HEK293 (cell line): ENCODE results near the gene RRP8.

Source experiments
- CTCF ChIA-PET: fragments of 350-600 bp; formaldehyde crosslinking; extraction: SDS; loops from one replicate; lab custom pipeline; 2021; ENCODE audit warnings: antibody characterized with exemption; lab: Yijun Ruan, JAX
- POLR2A ChIA-PET: fragments of 300-600 bp; formaldehyde crosslinking; extraction: SDS; loops from one replicate; lab custom pipeline; 2020; ENCODE audit warnings: antibody characterized with exemption, inconsistent platforms; lab: Yijun Ruan, JAX
- H3K27ac ChIP-seq: fragments of 200-500 bp; sonication (Bioruptor generic); 2 replicates; pipeline ENCODE4 v1.5.1; 2014; ENCODE audit warnings: low read depth, low read length, control low read depth, inconsistent platforms; ENCODE audit errors: extremely low read depth
- H3K36me3 ChIP-seq, 2 experiments: fragments of 200-500 bp in 1 of 2; sonication (Bioruptor generic) in 1 of 2; 1 replicate in 1 of 2; 2 replicates in 1 of 2; pipeline ENCODE4 v1.5.1; 2014 to 2017; ENCODE audit warnings: inconsistent platforms in 2 of 2, low read length in 2 of 2; ENCODE audit not compliant: control insufficient read depth in 2 of 2, insufficient read depth in 1 of 2
- H3K4me1 ChIP-seq: fragments of 200-500 bp; sonication (Bioruptor generic); 2 replicates; pipeline ENCODE4 v1.5.1; 2014; ENCODE audit warnings: mild to moderate bottlenecking, low read length, inconsistent platforms; ENCODE audit not compliant: control insufficient read depth, insufficient read depth
- H3K4me3 ChIP-seq: 2 replicates; pipeline ENCODE4 v1.5.1; 2011; ENCODE audit warnings: low read depth, mild to moderate bottlenecking, control low read depth, low read length, moderate library complexity
- H3K9me3 ChIP-seq: fragments of 200-500 bp; sonication (Bioruptor generic); 2 replicates; pipeline ENCODE4 v1.5.1; 2014; ENCODE audit warnings: low read depth, low read length, inconsistent platforms; ENCODE audit not compliant: control insufficient read depth, insufficient read depth
- KLF1 ChIP-seq: fragments of 450-650 bp; formaldehyde crosslinking; IDR thresholded peaks from 2 replicates; pipeline ENCODE4 v1.5.1; 2016; ENCODE audit warnings: missing biosample characterization, missing genetic modification characterization
- KLF10 ChIP-seq: fragments of 450-650 bp; IDR thresholded peaks from 2 replicates; pipeline ENCODE4 v1.5.1; 2018; ENCODE audit warnings: missing biosample characterization, mild to moderate bottlenecking, missing genetic modification characterization
- KLF9 ChIP-seq: fragments of 450-650 bp; formaldehyde crosslinking; IDR thresholded peaks from 2 replicates; pipeline ENCODE4 v1.5.1; 2016; ENCODE audit warnings: missing biosample characterization, missing genetic modification characterization, low read depth
- MEIS1 ChIP-seq: sonication (generic); formaldehyde crosslinking; IDR thresholded peaks from 2 replicates; pipeline ENCODE4 v1.8.1; 2022; ENCODE audit warnings: missing genetic modification reagents, mild to moderate bottlenecking, borderline replicate concordance
- ZBTB10 ChIP-seq: fragments of 450-650 bp; formaldehyde crosslinking; IDR thresholded peaks from 2 replicates; pipeline ENCODE4 v1.5.1; 2016; ENCODE audit warnings: missing biosample characterization, missing genetic modification characterization
- ZBTB6 ChIP-seq: fragments of 450-650 bp; formaldehyde crosslinking; IDR thresholded peaks from 2 replicates; pipeline ENCODE4 v1.5.1; 2017; ENCODE audit warnings: missing biosample characterization, missing genetic modification characterization
- ZBTB7A ChIP-seq: fragments of 450-650 bp; formaldehyde crosslinking; IDR thresholded peaks from 2 replicates; pipeline ENCODE4 v1.5.1; 2016; ENCODE audit warnings: low read depth, missing biosample characterization, missing genetic modification characterization
- ZEB2 ChIP-seq: fragments of 450-650 bp; formaldehyde crosslinking; IDR thresholded peaks from 2 replicates; pipeline ENCODE4 v1.5.1; 2016; ENCODE audit warnings: missing biosample characterization, missing genetic modification characterization
- ZNF146 ChIP-seq: fragments of 450-650 bp; formaldehyde crosslinking; IDR thresholded peaks from 2 replicates; pipeline ENCODE4 v1.5.1; 2016; ENCODE audit warnings: missing biosample characterization, missing genetic modification characterization
- ZNF223 ChIP-seq: fragments of 450-650 bp; formaldehyde crosslinking; IDR thresholded peaks from 2 replicates; pipeline ENCODE4 v1.5.1; 2016; ENCODE audit warnings: missing biosample characterization, missing genetic modification characterization
- ZNF311 ChIP-seq: fragments of 450-650 bp; formaldehyde crosslinking; IDR thresholded peaks from 2 replicates; pipeline ENCODE4 v1.5.1; 2017; ENCODE audit warnings: missing biosample characterization, missing genetic modification characterization, borderline replicate concordance
- ZNF426 ChIP-seq: fragments of 450-650 bp; formaldehyde crosslinking; IDR thresholded peaks from 2 replicates; pipeline ENCODE4 v1.5.1; 2017; ENCODE audit warnings: missing biosample characterization, missing genetic modification characterization, mild to moderate bottlenecking, inconsistent platforms, moderate library complexity
- ZNF571 ChIP-seq: fragments of 450-650 bp; formaldehyde crosslinking; IDR thresholded peaks from 2 replicates; pipeline ENCODE4 v1.5.0; 2017; ENCODE audit warnings: missing biosample characterization, missing genetic modification characterization
- ZNF600 ChIP-seq: fragments of 450-650 bp; formaldehyde crosslinking; IDR thresholded peaks from 2 replicates; pipeline ENCODE4 v1.5.1; 2016; ENCODE audit warnings: missing biosample characterization, missing genetic modification characterization
- ZNF623 ChIP-seq: fragments of 450-650 bp; formaldehyde crosslinking; IDR thresholded peaks from 2 replicates; pipeline ENCODE4 v1.5.1; 2016; ENCODE audit warnings: missing biosample characterization, missing genetic modification characterization
- ZNF626 ChIP-seq: fragments of 450-650 bp; sonication (Bioruptor Pico); formaldehyde crosslinking; IDR thresholded peaks from 2 replicates; pipeline ENCODE4 v1.5.1; 2018; ENCODE audit warnings: missing biosample characterization, missing genetic modification characterization, inconsistent platforms
- ZNF768 ChIP-seq: fragments of 450-650 bp; formaldehyde crosslinking; IDR thresholded peaks from 2 replicates; pipeline ENCODE4 v1.5.1; 2018; ENCODE audit warnings: missing biosample characterization, mild to moderate bottlenecking, missing genetic modification characterization
- ZNF843 ChIP-seq: fragments of 450-650 bp; formaldehyde crosslinking; IDR thresholded peaks from 2 replicates; pipeline ENCODE4 v1.5.1; 2016; ENCODE audit warnings: missing biosample characterization, missing genetic modification characterization
- TF ChIP-seq, protein P1 (sequence below): fragments of 450-650 bp; formaldehyde crosslinking; IDR thresholded peaks from 2 replicates; pipeline ENCODE4 v1.5.1; 2017; ENCODE audit warnings: missing biosample characterization, missing genetic modification characterization
- TF ChIP-seq, protein P2 (sequence below): fragments of 450-650 bp; formaldehyde crosslinking; IDR thresholded peaks from 2 replicates; pipeline ENCODE4 v1.5.1; 2016; ENCODE audit warnings: missing biosample characterization, missing genetic modification characterization
- TF ChIP-seq, protein P3 (sequence below): fragments of 450-650 bp; formaldehyde crosslinking; IDR thresholded peaks from 2 replicates; pipeline ENCODE4 v1.5.1; 2016; ENCODE audit warnings: missing biosample characterization, missing genetic modification characterization

Gene RRP8

GRCh38 chr11:6632116-6633073 lies 29.0 kb upstream of the RRP8 start:
- Histone ChIP-seq H3K4me3 (no peak overlapping the region), H3K9me3 (no peaks in the 10 kb centered on the region), H3K36me3 (peaks cover 0 to 31% of the 10 kb centered on the region in 2 experiments; a peak in 1 of 3 replicates), H3K4me1 (no peaks in the 10 kb centered on the region), H3K27ac (no peak overlapping the region)
- TF ChIP-seq KLF9 (tag by site-specific recombination) (no peak), ZNF623 (tag by site-specific recombination) (no peak), ZNF571 (tag by site-specific recombination) (no peak), ZNF600 (tag by site-specific recombination) (no peak), KLF1 (tag by site-specific recombination) (no peak), ZNF768 (no peak), ZBTB6 (tag by site-specific recombination) (no peak)
- TF ChIP-seq, protein P1, sequence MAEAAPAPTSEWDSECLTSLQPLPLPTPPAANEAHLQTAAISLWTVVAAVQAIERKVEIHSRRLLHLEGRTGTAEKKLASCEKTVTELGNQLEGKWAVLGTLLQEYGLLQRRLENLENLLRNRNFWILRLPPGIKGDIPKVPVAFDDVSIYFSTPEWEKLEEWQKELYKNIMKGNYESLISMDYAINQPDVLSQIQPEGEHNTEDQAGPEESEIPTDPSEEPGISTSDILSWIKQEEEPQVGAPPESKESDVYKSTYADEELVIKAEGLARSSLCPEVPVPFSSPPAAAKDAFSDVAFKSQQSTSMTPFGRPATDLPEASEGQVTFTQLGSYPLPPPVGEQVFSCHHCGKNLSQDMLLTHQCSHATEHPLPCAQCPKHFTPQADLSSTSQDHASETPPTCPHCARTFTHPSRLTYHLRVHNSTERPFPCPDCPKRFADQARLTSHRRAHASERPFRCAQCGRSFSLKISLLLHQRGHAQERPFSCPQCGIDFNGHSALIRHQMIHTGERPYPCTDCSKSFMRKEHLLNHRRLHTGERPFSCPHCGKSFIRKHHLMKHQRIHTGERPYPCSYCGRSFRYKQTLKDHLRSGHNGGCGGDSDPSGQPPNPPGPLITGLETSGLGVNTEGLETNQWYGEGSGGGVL (tag by site-specific recombination) = no peak
- ChIA-PET CTCF (interaction anchor here (0.5 to 1.0 kb wide), 2 partner anchors 11 to 157 kb away, joined by 3 to 5 read pairs; no protein-coding TSS in a partner anchor), POLR2A (no interaction called here)

DNA sequence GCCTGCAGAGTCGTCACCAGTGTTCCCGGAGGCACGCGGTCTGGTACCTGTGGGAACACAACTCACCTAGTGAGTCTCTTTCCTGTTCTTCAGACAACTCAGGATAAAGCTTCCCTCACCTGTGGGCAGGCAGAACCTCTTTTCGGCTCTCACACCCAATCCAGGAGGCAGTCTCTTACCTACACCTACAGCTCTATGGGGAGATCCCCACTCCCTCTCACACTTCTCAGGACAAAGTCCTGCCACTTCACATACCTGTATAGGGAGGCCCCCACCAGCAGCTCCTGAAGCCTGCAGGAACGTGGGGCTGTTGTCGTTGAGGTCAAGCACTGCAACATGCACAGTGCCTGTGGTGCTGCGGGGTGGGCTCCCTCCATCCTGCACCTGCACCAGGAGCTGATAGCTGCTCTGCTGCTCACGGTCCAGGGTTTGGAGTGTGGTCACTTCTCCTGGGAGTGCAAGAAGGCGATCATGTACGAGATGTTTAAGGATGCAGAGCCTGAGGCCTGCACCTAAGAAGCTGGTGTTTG lies 28.0 kb upstream of the RRP8 start:
- Histone ChIP-seq H3K36me3 (peaks cover 0 to 31% of the 10 kb centered on the region in 2 experiments; a peak in 1 of 3 replicates), H3K4me3 (no peak overlapping the region), H3K27ac (no peak overlapping the region), H3K9me3 (no peaks in the 10 kb centered on the region), H3K4me1 (no peaks in the 10 kb centered on the region)
- no peak for TF ChIP-seq ZEB2 (tag by site-specific recombination)
- no peak for TF ChIP-seq ZNF600 (tag by site-specific recombination)
- no peak for TF ChIP-seq ZNF146 (tag by site-specific recombination)
- TF ChIP-seq, protein P2, sequence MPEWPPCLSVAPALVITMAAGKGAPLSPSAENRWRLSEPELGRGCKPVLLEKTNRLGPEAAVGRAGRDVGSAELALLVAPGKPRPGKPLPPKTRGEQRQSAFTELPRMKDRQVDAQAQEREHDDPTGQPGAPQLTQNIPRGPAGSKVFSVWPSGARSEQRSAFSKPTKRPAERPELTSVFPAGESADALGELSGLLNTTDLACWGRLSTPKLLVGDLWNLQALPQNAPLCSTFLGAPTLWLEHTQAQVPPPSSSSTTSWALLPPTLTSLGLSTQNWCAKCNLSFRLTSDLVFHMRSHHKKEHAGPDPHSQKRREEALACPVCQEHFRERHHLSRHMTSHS = no peak
- TF ChIP-seq MEIS1 (CRISPR knock-in tag) = no peak
- no peak for TF ChIP-seq ZNF311 (tag by site-specific recombination)
- no peak for TF ChIP-seq ZNF843
- no peak for TF ChIP-seq ZNF426 (tag by site-specific recombination)
- TF ChIP-seq, protein P3, sequence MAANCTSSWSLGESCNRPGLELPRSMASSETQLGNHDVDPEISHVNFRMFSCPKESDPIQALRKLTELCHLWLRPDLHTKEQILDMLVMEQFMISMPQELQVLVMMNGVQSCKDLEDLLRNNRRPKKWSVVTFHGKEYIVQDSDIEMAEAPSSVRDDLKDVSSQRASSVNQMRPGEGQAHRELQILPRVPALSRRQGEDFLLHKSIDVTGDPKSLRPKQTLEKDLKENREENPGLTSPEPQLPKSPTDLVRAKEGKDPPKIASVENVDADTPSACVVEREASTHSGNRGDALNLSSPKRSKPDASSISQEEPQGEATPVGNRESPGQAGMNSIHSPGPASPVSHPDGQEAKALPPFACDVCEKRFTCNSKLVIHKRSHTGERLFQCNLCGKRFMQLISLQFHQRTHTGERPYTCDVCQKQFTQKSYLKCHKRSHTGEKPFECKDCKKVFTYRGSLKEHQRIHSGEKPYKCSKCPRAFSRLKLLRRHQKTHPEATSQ = no peak
- no peak for TF ChIP-seq ZNF626 (tag by site-specific recombination)
- TF ChIP-seq ZBTB10 (tag by site-specific recombination) = no peak
- no peak for TF ChIP-seq KLF10 (tag by site-specific recombination)
- no peak for TF ChIP-seq ZNF223 (tag by site-specific recombination)
- no peak for TF ChIP-seq ZBTB7A (tag by site-specific recombination)
- CTCF ChIA-PET = interaction anchor here (1.0 kb wide), 1 partner anchor 10 kb away, joined by 5 read pairs; no protein-coding TSS in a partner anchor
- POLR2A ChIA-PET = interaction anchor here (0.9 kb wide), 1 partner anchor 52 kb away, joined by 3 read pairs; the partner anchor contains the start of gene MRPL17
